ENCODE results near the gene HSD11B2.
A peak's percentile ranks its signal among the peaks of the same experiment; 100 is the strongest.

Gene HSD11B2

DNA sequence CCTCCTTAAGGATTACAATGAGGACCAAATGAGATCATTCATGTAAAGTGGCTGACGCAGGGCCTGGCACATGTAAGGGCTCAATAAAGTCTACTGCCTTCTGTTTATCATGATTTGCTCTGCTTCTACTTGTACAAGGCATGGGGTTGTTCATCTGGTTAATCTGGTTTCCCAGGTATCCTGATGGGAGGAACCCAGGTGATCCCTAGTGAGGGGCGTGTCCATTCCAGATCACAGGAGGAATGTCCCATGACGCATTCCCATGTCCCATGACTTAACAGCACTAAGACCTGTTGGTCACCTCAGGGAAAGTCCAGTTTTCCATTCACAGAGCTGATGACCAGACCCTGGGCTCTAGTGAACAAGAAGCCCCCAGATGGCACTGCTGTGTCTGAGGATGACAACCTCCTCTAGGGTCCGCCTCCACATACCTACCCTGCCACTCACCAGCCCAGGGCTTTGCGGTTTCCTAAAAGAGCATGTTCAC is 26.1 kb upstream of the HSD11B2 start:
- FAIRE-seq = no peak
- DNase-seq (ENCODE audit: insufficient read length, low spot score) = no peak
- TF ChIP-seq POLR2AphosphoS5 (IDR thresholded peaks at IDR 0.05; ENCODE audit: low read depth, low read length) = no peak
- no peak for TF ChIP-seq TAF1 (IDR thresholded peaks at IDR 0.05; ENCODE audit: low read depth, low read length)
- no peak for TF ChIP-seq POLR2A (IDR thresholded peaks at IDR 0.05; ENCODE audit: low read depth, low read length)
- TF ChIP-seq PAX5 (IDR thresholded peaks at IDR 0.05; ENCODE audit: insufficient read depth, low read length, severe bottlenecking) = no peak
- TF ChIP-seq POU2F2 (IDR thresholded peaks at IDR 0.05; ENCODE audit: low read depth, low read length) = no peak
- TF ChIP-seq SPI1 (IDR thresholded peaks at IDR 0.05; ENCODE audit: low read depth, low read length) = no peak

DNA sequence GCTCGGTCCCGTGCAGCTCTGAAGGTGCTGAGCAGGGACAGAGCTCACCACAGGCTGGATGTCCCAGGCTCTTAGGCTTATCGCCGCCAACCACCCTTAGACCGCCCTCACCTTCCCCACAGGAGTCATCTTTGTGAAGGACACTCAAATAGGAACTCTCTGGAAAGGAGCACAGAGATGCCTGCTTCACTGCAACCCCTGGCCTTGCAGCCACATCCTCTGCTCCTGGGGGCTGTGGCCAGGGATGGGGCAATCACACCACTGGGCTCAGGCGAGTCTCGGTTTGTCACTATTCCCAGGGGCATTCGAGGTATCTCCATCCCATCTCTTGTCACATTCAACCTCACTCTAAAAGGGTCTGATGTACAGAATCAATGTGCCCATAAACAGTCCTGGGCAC is 25.6 kb upstream of the HSD11B2 start:
- TF ChIP-seq POU2F2 (IDR thresholded peaks at IDR 0.05; ENCODE audit: low read depth, low read length) (no peak), POLR2AphosphoS5 (IDR thresholded peaks at IDR 0.05; ENCODE audit: low read depth, low read length) (no peak), PAX5 (IDR thresholded peaks at IDR 0.05; ENCODE audit: insufficient read depth, low read length, severe bottlenecking) (no peak), POLR2A (IDR thresholded peaks at IDR 0.05; ENCODE audit: low read depth, low read length) (no peak), SPI1 (IDR thresholded peaks at IDR 0.05; ENCODE audit: low read depth, low read length) (no peak), TAF1 (IDR thresholded peaks at IDR 0.05; ENCODE audit: low read depth, low read length) (no peak)
- FAIRE-seq (no peak), DNase-seq (ENCODE audit: insufficient read length, low spot score) (no peak)

GRCh38 chr16:67406111-67406971 is 24.6 kb upstream of the HSD11B2 start:
- FAIRE-seq = peak; percentile 13
- no peak for TF ChIP-seq POU2F2 (IDR thresholded peaks at IDR 0.05; ENCODE audit: low read depth, low read length)
- TF ChIP-seq PAX5 (IDR thresholded peaks at IDR 0.05; ENCODE audit: insufficient read depth, low read length, severe bottlenecking) = no peak
- TF ChIP-seq SPI1 (IDR thresholded peaks at IDR 0.05; ENCODE audit: low read depth, low read length) = no peak
- no peak for TF ChIP-seq POLR2AphosphoS5 (IDR thresholded peaks at IDR 0.05; ENCODE audit: low read depth, low read length)
- no peak for TF ChIP-seq POLR2A (IDR thresholded peaks at IDR 0.05; ENCODE audit: low read depth, low read length)
- TF ChIP-seq TAF1 (IDR thresholded peaks at IDR 0.05; ENCODE audit: low read depth, low read length) = no peak
- DNase-seq (ENCODE audit: insufficient read length, low spot score) = no peak

- TF ChIP-seq SPI1 (IDR thresholded peaks at IDR 0.05; ENCODE audit: low read depth, low read length) (no peak), POLR2A (IDR thresholded peaks at IDR 0.05; ENCODE audit: low read depth, low read length) (no peak), PAX5 (IDR thresholded peaks at IDR 0.05; ENCODE audit: insufficient read depth, low read length, severe bottlenecking) (no peak), TAF1 (IDR thresholded peaks at IDR 0.05; ENCODE audit: low read depth, low read length) (no peak), POU2F2 (IDR thresholded peaks at IDR 0.05; ENCODE audit: low read depth, low read length) (no peak), POLR2AphosphoS5 (IDR thresholded peaks at IDR 0.05; ENCODE audit: low read depth, low read length) (no peak)
- no peak for DNase-seq (ENCODE audit: insufficient read length, low spot score)
- FAIRE-seq = no peak
Observed at GRCh38 chr16:67407176-67407787, 23.6 kb upstream of the HSD11B2 start.

- TF ChIP-seq PAX5 (IDR thresholded peaks at IDR 0.05; ENCODE audit: insufficient read depth, low read length, severe bottlenecking) = no peak
- no peak for FAIRE-seq
- DNase-seq (ENCODE audit: insufficient read length, low spot score) = no peak
Observed at GRCh38 chr16:67407788-67408452, 23.0 kb upstream of the HSD11B2 start.

DNA sequence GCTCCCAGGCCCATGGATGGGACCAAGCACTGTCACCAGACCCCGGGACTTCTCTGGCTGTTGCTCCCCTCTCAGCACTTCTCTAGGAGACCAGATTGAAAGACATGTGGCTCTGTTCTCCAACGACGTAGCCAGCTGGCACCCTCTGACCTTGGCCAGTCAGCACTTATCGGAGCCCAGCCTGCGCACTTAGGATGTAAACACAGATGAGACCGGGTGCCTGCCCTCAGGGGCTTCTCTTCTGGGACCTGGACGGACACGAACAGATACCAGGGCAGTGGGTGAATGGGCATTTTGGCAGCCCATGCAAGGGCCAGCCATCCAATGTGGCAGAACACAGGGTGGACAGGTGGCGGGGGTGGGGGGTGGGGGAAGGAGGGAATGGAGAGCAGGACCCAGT is 21.3 kb upstream of the HSD11B2 start:
- no peak for FAIRE-seq
- DNase-seq (ENCODE audit: insufficient read length, low spot score) = no peak
- no peak for TF ChIP-seq SPI1 (IDR thresholded peaks at IDR 0.05; ENCODE audit: low read depth, low read length)
- no peak for TF ChIP-seq POLR2AphosphoS5 (IDR thresholded peaks at IDR 0.05; ENCODE audit: low read depth, low read length)
- TF ChIP-seq POU2F2 (IDR thresholded peaks at IDR 0.05; ENCODE audit: low read depth, low read length) = no peak
- no peak for TF ChIP-seq PAX5 (IDR thresholded peaks at IDR 0.05; ENCODE audit: insufficient read depth, low read length, severe bottlenecking)
- TF ChIP-seq TAF1 (IDR thresholded peaks at IDR 0.05; ENCODE audit: low read depth, low read length) = no peak
- TF ChIP-seq POLR2A (IDR thresholded peaks at IDR 0.05; ENCODE audit: low read depth, low read length) = no peak

DNA sequence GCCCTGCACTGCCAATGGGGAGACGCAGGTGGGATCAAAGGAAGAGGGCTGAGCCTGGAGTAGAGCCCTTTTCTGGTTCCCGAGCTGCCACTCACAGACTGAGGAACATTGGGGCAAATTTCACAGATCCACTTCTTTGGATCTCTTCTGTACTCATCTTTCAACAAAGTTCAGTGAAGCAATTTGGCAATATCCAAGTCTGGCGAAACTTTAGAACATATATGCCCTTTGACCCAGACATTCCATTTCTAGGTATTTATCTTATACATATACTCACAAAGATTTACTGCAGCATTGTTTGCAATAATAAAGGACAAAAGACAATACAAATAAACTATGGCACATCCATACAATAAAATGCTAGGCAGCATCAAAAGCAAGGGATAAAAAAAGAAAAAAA is 19.6 kb upstream of the HSD11B2 start:
- DNase-seq (ENCODE audit: insufficient read length, low spot score) = no peak
- TF ChIP-seq TAF1 (IDR thresholded peaks at IDR 0.05; ENCODE audit: low read depth, low read length) = no peak
- no peak for TF ChIP-seq PAX5 (IDR thresholded peaks at IDR 0.05; ENCODE audit: insufficient read depth, low read length, severe bottlenecking)
- TF ChIP-seq POLR2AphosphoS5 (IDR thresholded peaks at IDR 0.05; ENCODE audit: low read depth, low read length) = no peak
- no peak for TF ChIP-seq POLR2A (IDR thresholded peaks at IDR 0.05; ENCODE audit: low read depth, low read length)
- no peak for TF ChIP-seq POU2F2 (IDR thresholded peaks at IDR 0.05; ENCODE audit: low read depth, low read length)
- TF ChIP-seq SPI1 (IDR thresholded peaks at IDR 0.05; ENCODE audit: low read depth, low read length) = no peak
- no peak for FAIRE-seq

DNA sequence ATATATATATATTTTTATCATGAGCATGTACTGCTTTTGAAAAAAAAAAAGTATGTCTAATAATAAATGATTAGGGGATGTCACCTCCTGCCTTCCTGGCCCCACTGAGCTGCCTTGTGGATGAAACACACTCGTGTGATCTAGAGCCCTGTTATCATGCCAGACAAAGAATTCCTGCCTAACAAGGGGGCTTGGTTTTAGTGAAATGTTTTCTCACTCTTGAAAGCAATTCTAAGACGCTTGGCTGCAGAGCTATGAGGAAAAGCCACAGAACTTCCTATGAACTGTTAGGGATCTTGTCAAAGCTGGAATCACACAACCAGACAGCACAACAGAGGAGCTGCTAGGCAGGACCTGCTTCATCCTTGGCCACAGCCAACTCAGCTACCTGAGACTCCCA is 18.6 kb upstream of the HSD11B2 start:
- TF ChIP-seq SPI1 (IDR thresholded peaks at IDR 0.05; ENCODE audit: low read depth, low read length) (no peak), TAF1 (IDR thresholded peaks at IDR 0.05; ENCODE audit: low read depth, low read length) (no peak), POLR2A (IDR thresholded peaks at IDR 0.05; ENCODE audit: low read depth, low read length) (no peak), POU2F2 (IDR thresholded peaks at IDR 0.05; ENCODE audit: low read depth, low read length) (no peak), PAX5 (IDR thresholded peaks at IDR 0.05; ENCODE audit: insufficient read depth, low read length, severe bottlenecking) (no peak), POLR2AphosphoS5 (IDR thresholded peaks at IDR 0.05; ENCODE audit: low read depth, low read length) (no peak)
- FAIRE-seq (no peak), DNase-seq (ENCODE audit: insufficient read length, low spot score) (no peak)
